ENCODE data around the gene RBM20. TPM values are rescaled to one million over a fixed set of nuclear protein-coding genes. Genes with fewer than 3 reads are reported as not detected.

RBM20 gene
- total and polyA plus RNA-seq, 7 experiments from 2014 or later: 0.16 to 1.7 (median 0.37) TPM; not detected in 1

GRCh38 chr10:110833941-110834628 is 189.9 kb downstream of the RBM20 start:
- Histone ChIP-seq H3K36me3 (ENCODE audit: control insufficient read depth in 2 of 3, insufficient read depth in 3 of 3, low read length in 3 of 3) (no peaks in the 10 kb centered on the region), H3K9me3 (ENCODE audit: control insufficient read depth in 2 of 3, low read length in 3 of 3) (no peaks in the 10 kb centered on the region), H3K27me3 (ENCODE audit: control insufficient read depth in 2 of 2, insufficient read depth in 2 of 2, low read length in 2 of 2) (no peaks in the 10 kb centered on the region), H3K4me3 (ENCODE audit: low read length) (no peak overlapping the region), H3K27ac (ENCODE audit: low read depth, low read length) (peak overlapping the region; percentile 66), H3K4me1 (ENCODE audit: control insufficient read depth in 2 of 2, insufficient read depth in 2 of 2, low read length in 2 of 2) (peaks cover 0 to 39% of the 10 kb centered on the region in 2 donors)
- Mint-ChIP-seq H3K27ac (peak overlapping the region; percentile 82 to 98 (median 97)), H3K9me3 (no peaks in the 10 kb centered on the region), H3K4me1 (peaks cover 18 to 67% (median 45%) of the 10 kb centered on the region in 7 donors), H3K36me3 (peaks cover 0 to 4% (median 0%) of the 10 kb centered on the region in 5 donors), H3K27me3 (no peaks in the 10 kb centered on the region), H3K4me3 (peak overlapping the region in 5 of 10 donors; percentile 60 to 84 (median 64))
- CTCF ChIA-PET: interaction anchor here (0.9 to 2.5 kb wide), 3 partner anchors 18 to 57 kb away, joined by 3 to 6 read pairs (median 4); no protein-coding TSS in a partner anchor
- DNase-seq: no peak
- ATAC-seq: no peak
- POLR2A ChIA-PET: interaction anchor here (1.2 to 7.8 kb wide), 7 partner anchors 8 to 54 kb away, joined by 4 to 63 read pairs (median 7); partner anchors contain the start of gene PDCD4
- intact Hi-C loops (cut with micrococcal nuclease): loop anchor here in 1 of 2 donors (2.0 kb wide), 3 partner anchors 17 to 31 kb away; no protein-coding TSS in a partner anchor

GRCh38 chr10:110834629-110835301 is 190.6 kb downstream of the RBM20 start:
- ChIA-PET CTCF (interaction anchor here (0.8 to 2.7 kb wide), 11 partner anchors 18 to 60 kb away, joined by 3 to 16 read pairs (median 3); no protein-coding TSS in a partner anchor), POLR2A (interaction anchor here (0.5 to 7.8 kb wide), 18 partner anchors 7 to 773 kb away, joined by 3 to 63 read pairs (median 4); partner anchors contain the start of gene PDCD4)
- H3K27ac Mint-ChIP-seq: peak overlapping the region; percentile 82 to 98 (median 97)
- peaks cover 18 to 67% (median 45%) of the 10 kb centered on the region in 7 donors for H3K4me1 Mint-ChIP-seq
- ATAC-seq (peak; percentile 81), DNase-seq (peak in 7 of 9 donors; percentile 51 to 77 (median 69))
- Histone ChIP-seq H3K4me3 (ENCODE audit: low read length) (no peak overlapping the region), H3K9me3 (ENCODE audit: control insufficient read depth in 2 of 3, low read length in 3 of 3) (no peaks in the 10 kb centered on the region), H3K27ac (ENCODE audit: low read depth, low read length) (peak overlapping the region; percentile 66), H3K36me3 (ENCODE audit: control insufficient read depth in 2 of 3, insufficient read depth in 3 of 3, low read length in 3 of 3) (no peaks in the 10 kb centered on the region), H3K4me1 (ENCODE audit: control insufficient read depth in 2 of 2, insufficient read depth in 2 of 2, low read length in 2 of 2) (peaks cover 0 to 39% of the 10 kb centered on the region in 2 donors), H3K27me3 (ENCODE audit: control insufficient read depth in 2 of 2, insufficient read depth in 2 of 2, low read length in 2 of 2) (no peaks in the 10 kb centered on the region)
- H3K9me3 Mint-ChIP-seq: no peaks in the 10 kb centered on the region
- H3K36me3 Mint-ChIP-seq: peaks cover 0 to 4% (median 0%) of the 10 kb centered on the region in 5 donors
- intact Hi-C loops (cut with micrococcal nuclease): loop anchor here (1.0 to 2.0 kb wide), 6 partner anchors 9 to 59 kb away; no protein-coding TSS in a partner anchor
- H3K27me3 Mint-ChIP-seq: no peaks in the 10 kb centered on the region
- H3K4me3 Mint-ChIP-seq: peak overlapping the region in 9 of 10 donors; percentile 13 to 84 (median 63)

DNA sequence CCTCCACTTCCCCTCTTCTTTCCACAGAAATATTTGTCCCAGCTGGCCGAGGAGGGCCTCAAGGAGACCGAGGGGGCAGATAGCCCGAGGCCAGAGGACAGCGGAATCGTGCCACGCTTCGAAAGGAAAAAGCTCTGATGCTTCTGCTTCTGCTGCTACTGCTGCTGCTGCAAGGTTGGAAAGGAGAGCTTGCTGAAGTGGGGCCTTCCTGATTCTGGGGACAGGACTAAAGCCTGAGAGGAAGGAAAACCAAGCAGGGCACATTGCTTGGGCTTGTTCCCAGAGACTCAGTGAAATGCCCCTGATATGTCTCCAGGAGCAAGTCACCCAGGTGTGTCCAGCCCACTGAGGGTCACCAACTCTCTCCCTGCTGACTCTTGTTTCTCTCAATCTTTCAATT is 191.7 kb downstream of the RBM20 start:
- ChIA-PET CTCF (interaction anchor here (1.0 to 2.7 kb wide), 7 partner anchors 22 to 59 kb away, joined by 3 to 16 read pairs (median 3); no protein-coding TSS in a partner anchor), POLR2A (interaction anchor here (0.9 to 7.8 kb wide), 15 partner anchors 9 to 47 kb away, joined by 3 to 63 read pairs (median 4); partner anchors contain the start of gene PDCD4)
- H3K4me1 ChIP-seq (ENCODE audit: control insufficient read depth in 2 of 2, insufficient read depth in 2 of 2, low read length in 2 of 2): peaks cover 0 to 39% of the 10 kb centered on the region in 2 donors
- DNase-seq (no peak), ATAC-seq (no peak)
- intact Hi-C loops (cut with micrococcal nuclease): loop anchor here (1.0 to 2.0 kb wide), 6 partner anchors 7 to 57 kb away; no protein-coding TSS in a partner anchor
- peaks cover 18 to 69% (median 46%) of the 10 kb centered on the region in 7 donors for H3K4me1 Mint-ChIP-seq
- H3K27me3 Mint-ChIP-seq: no peaks in the 10 kb centered on the region
- peak overlapping the region; percentile 71 to 98 (median 96) for H3K27ac Mint-ChIP-seq
- H3K4me3 ChIP-seq (ENCODE audit: low read length): no peak overlapping the region
- H3K36me3 ChIP-seq (ENCODE audit: control insufficient read depth in 2 of 3, insufficient read depth in 3 of 3, low read length in 3 of 3): no peaks in the 10 kb centered on the region
- H3K9me3 ChIP-seq (ENCODE audit: control insufficient read depth in 2 of 3, low read length in 3 of 3): no peaks in the 10 kb centered on the region
- H3K36me3 Mint-ChIP-seq: peaks cover 0 to 4% (median 0%) of the 10 kb centered on the region in 5 donors
- H3K9me3 Mint-ChIP-seq: no peaks in the 10 kb centered on the region
- peak overlapping the region; percentile 66 for H3K27ac ChIP-seq (ENCODE audit: low read depth, low read length)
- H3K27me3 ChIP-seq (ENCODE audit: control insufficient read depth in 2 of 2, insufficient read depth in 2 of 2, low read length in 2 of 2): no peaks in the 10 kb centered on the region
- H3K4me3 Mint-ChIP-seq: peak overlapping the region in 7 of 10 donors; percentile 14 to 84 (median 66)

DNA sequence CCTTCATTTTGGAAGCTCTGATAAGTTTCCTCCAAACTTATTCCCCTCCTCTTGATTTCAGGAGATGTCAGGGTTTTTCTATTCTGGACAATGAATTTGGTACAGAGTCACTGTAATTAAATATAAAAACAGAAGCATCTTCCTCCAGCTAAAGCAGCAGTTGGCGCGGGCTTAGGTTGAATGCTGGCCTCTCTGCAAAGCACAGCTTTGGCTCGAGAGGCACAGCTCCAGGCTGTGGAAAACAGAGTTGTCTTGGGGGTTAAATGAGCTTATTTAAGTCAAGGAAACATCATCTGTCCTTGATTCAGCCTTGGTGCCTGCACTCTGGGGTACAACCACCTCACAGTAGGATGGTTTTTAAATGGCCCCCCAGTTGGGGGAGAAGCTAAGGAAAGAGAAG is 192.6 kb downstream of the RBM20 start:
- Mint-ChIP-seq H3K27me3 (no peaks in the 10 kb centered on the region), H3K27ac (peak overlapping the region; percentile 1 to 98 (median 93)), H3K4me3 (peak overlapping the region in 2 of 10 donors; percentile 28 to 47), H3K36me3 (peaks cover 0 to 5% (median 0%) of the 10 kb centered on the region in 5 donors), H3K4me1 (peaks cover 22 to 71% (median 50%) of the 10 kb centered on the region in 7 donors), H3K9me3 (no peaks in the 10 kb centered on the region)
- no peak overlapping the region for H3K4me3 ChIP-seq (ENCODE audit: low read length)
- H3K4me1 ChIP-seq (ENCODE audit: control insufficient read depth in 2 of 2, insufficient read depth in 2 of 2, low read length in 2 of 2): peaks cover 0 to 39% of the 10 kb centered on the region in 2 donors
- no peaks in the 10 kb centered on the region for H3K9me3 ChIP-seq (ENCODE audit: control insufficient read depth in 2 of 3, low read length in 3 of 3)
- ATAC-seq (no peak), DNase-seq (no peak)
- ChIA-PET POLR2A (interaction anchor here (0.7 to 7.8 kb wide), 13 partner anchors 9 to 36 kb away, joined by 3 to 63 read pairs (median 4); partner anchors contain the start of gene PDCD4), CTCF (interaction anchor here (0.6 to 2.7 kb wide), 8 partner anchors 22 to 54 kb away, joined by 3 to 16 read pairs (median 4); no protein-coding TSS in a partner anchor)
- H3K27me3 ChIP-seq (ENCODE audit: control insufficient read depth in 2 of 2, insufficient read depth in 2 of 2, low read length in 2 of 2): no peaks in the 10 kb centered on the region
- intact Hi-C loops (cut with micrococcal nuclease): no loop called here
- H3K36me3 ChIP-seq (ENCODE audit: control insufficient read depth in 2 of 3, insufficient read depth in 3 of 3, low read length in 3 of 3): no peaks in the 10 kb centered on the region
- H3K27ac ChIP-seq (ENCODE audit: low read depth, low read length): no peak overlapping the region

DNA sequence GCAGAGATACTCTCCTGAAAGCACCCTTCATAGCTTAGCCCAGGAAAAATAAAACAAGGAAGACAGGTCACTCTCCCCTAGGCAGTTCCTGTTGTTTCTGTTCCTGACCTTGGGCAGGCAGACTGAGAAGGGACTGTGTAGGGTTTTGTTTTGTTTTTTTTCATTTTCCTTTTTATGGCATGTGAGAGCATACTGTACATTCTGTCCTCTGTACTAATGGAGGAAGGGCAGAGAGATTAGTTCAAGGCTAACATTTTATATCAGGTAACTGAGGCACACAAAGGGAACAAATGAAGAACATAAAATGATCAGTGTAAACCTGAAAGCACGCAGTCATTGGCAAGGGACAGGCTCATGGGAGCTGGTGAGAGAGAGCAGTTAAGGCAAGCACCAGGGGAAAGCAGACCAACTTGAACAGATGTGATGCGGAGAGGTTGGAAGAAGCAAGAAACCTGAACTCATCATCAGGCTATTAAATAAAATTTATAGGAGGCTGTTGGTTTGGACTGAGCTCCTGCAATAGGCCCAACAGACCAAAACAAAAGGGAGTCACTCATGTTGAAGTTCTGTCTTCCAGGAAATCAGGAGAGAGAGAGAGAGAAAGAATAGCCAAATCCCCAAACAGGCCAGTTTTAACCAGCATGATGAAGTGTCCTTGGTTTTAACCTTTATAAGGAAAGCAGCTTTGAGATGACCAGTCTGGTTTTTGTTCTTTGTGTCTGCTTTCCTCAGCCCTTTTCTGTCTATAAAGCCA is 193.5 kb downstream of the RBM20 start:
- H3K27me3 ChIP-seq (ENCODE audit: control insufficient read depth in 2 of 2, insufficient read depth in 2 of 2, low read length in 2 of 2): no peaks in the 10 kb centered on the region
- Mint-ChIP-seq H3K27ac (peak overlapping the region; percentile 1 to 98 (median 86)), H3K27me3 (no peaks in the 10 kb centered on the region), H3K4me3 (peak overlapping the region in 4 of 10 donors; percentile 28 to 47 (median 34)), H3K4me1 (peaks cover 28 to 73% (median 55%) of the 10 kb centered on the region in 7 donors), H3K36me3 (peaks cover 0 to 5% (median 0%) of the 10 kb centered on the region in 5 donors), H3K9me3 (no peaks in the 10 kb centered on the region)
- H3K36me3 ChIP-seq (ENCODE audit: control insufficient read depth in 2 of 3, insufficient read depth in 3 of 3, low read length in 3 of 3): no peaks in the 10 kb centered on the region
- H3K4me3 ChIP-seq (ENCODE audit: low read length): no peak overlapping the region
- DNase-seq: no peak
- ChIA-PET POLR2A (interaction anchor here (0.8 to 7.8 kb wide), 7 partner anchors 9 to 35 kb away, joined by 3 to 63 read pairs (median 3); no protein-coding TSS in a partner anchor), CTCF (interaction anchor here (0.6 to 2.7 kb wide), 7 partner anchors 21 to 56 kb away, joined by 3 to 16 read pairs (median 4); no protein-coding TSS in a partner anchor)
- no peak for ATAC-seq
- intact Hi-C loops (cut with micrococcal nuclease): no loop called here
- H3K9me3 ChIP-seq (ENCODE audit: control insufficient read depth in 2 of 3, low read length in 3 of 3): no peaks in the 10 kb centered on the region
- peaks cover 2 to 42% of the 10 kb centered on the region in 2 donors for H3K4me1 ChIP-seq (ENCODE audit: control insufficient read depth in 2 of 2, insufficient read depth in 2 of 2, low read length in 2 of 2)
- no peak overlapping the region for H3K27ac ChIP-seq (ENCODE audit: low read depth, low read length)
